Measurements from ENCODE around the gene KDM4C. TPM values are rescaled to one million over a fixed set of nuclear protein-coding genes. Genes with fewer than 3 reads are reported as not detected.

KDM4C gene
- total and polyA plus RNA-seq, 2 of the 8 experiments (the other 6 are each of a cell fraction or from before 2014, with no cell fraction given) = 13.0 to 26.1 TPM

DNA sequence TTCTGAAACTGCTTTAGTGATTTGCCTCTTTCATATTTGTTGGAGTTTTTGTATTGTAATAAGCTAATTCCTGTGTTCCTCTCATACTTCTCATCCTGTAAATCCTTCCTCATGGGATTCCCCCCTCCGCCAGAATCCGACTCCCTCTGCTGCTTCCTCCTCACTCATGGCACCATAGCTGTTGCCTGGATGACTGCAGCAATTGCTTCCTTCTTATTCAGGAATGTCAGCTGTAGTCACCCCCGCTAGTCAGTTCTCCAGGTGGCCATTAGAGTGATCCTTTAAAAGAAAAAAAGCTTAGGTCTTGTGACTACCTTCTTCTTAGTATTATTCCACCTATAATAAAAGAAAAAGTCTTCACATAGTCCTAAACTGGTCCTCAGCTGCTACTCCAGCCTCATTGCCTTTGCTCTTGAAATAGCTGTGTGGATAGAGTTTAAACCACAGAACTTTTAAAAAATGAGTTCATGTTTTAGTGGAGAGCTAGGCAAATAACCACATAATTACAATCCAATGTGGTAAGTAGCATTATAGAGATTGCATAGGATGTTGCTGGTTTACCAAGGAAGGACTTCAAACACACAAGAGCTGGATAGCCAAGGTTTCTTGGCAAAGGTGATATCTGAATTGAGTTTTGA, 227.3 kb downstream of the KDM4C start:
- FAIRE-seq = peak; percentile 90
- Histone ChIP-seq H3K9me3 (ENCODE audit: insufficient read depth in 2 of 2, low read depth in 1 of 2, low read length in 1 of 2) (no peaks in the 10 kb centered on the region), H3K14ac (ENCODE audit: insufficient read length) (no peak overlapping the region), H4K5ac (ENCODE audit: insufficient read length, low read depth, low read length) (no peak overlapping the region), H3K36me3 (ENCODE audit: control insufficient read depth in 2 of 4, insufficient read depth in 4 of 4, low read length in 3 of 4) (peaks cover 0 to 10% (median 5%) of the 10 kb centered on the region in 4 experiments; a peak in 4 of 8 replicates), H3K79me1 (ENCODE audit: low read depth, low read length) (no peaks in the 10 kb centered on the region), H3K56ac (replicated peaks; ENCODE audit: insufficient read length, low read depth, low read length) (no peak overlapping the region), H3K27ac (ENCODE audit: low read depth, low read length) (no peak overlapping the region), H3K4ac (replicated peaks; ENCODE audit: insufficient read length, low read depth, low read length) (no peak overlapping the region), H3K23me2 (ENCODE audit: low read depth, low read length) (peaks cover 2% of the 10 kb centered on the region; the same call in 1 of the 2 replicates), H3K27me3 (replicated peaks in 1 of 4; ENCODE audit: control insufficient read depth in 3 of 4, extremely low read depth in 1 of 4, insufficient read depth in 3 of 4, low read length in 3 of 4) (no peaks in the 10 kb centered on the region), H3K4me3 (ENCODE audit: extremely low read depth in 1 of 4, insufficient read depth in 2 of 4, low read depth in 3 of 4, low read length in 4 of 4) (no peak overlapping the region), H2BK20ac (ENCODE audit: low read length) (no peak overlapping the region), H2BK120ac (replicated peaks; ENCODE audit: low read depth, low read length) (no peak overlapping the region), H3K9ac (replicated peaks in 1 of 4; ENCODE audit: extremely low read depth in 1 of 4, low read depth in 3 of 4, low read length in 3 of 4) (no peak overlapping the region), H3K4me1 (replicated peaks in 1 of 4; ENCODE audit: control insufficient read depth in 3 of 4, insufficient read depth in 4 of 4, low read length in 3 of 4) (peaks cover 0 to 2% (median 1%) of the 10 kb centered on the region in 4 experiments; a peak in 2 of 7 replicates), H2BK5ac (ENCODE audit: low read depth, low read length) (no peak overlapping the region), H2AFZ (ENCODE audit: low read length) (no peak overlapping the region), H3K23ac (ENCODE audit: insufficient read length) (no peak overlapping the region), H4K91ac (replicated peaks; ENCODE audit: insufficient read length, low read length) (no peak overlapping the region), H3K79me2 (ENCODE audit: control insufficient read depth in 1 of 2, insufficient read depth in 2 of 2, low read length in 2 of 2) (no peaks in the 10 kb centered on the region), H2BK15ac (ENCODE audit: low read length) (no peak overlapping the region), H2BK12ac (ENCODE audit: low read depth, low read length) (no peak overlapping the region), H3K18ac (ENCODE audit: extremely low read depth, low read length) (no peak overlapping the region), H2AK5ac (ENCODE audit: low read depth, low read length) (no peak overlapping the region), H3K4me2 (ENCODE audit: insufficient read depth in 1 of 2, low read depth in 2 of 2, low read length in 2 of 2) (no peak overlapping the region), H4K20me1 (replicated peaks in 1 of 2; ENCODE audit: control insufficient read depth in 1 of 2, insufficient read depth in 2 of 2, low read length in 2 of 2) (no peaks in the 10 kb centered on the region), H4K8ac (ENCODE audit: extremely low read depth, insufficient read depth, low read length) (no peak overlapping the region)
- peak in 1 of 2 experiments; percentile 43 for DNase-seq (ENCODE audit: low read depth in 1 of 2, low spot score in 2 of 2)
- 48% methylated on average over 3 of the region's 3 CpGs; no CpG with 5 or more reads in 1 of the 2 experiments for WGBS, 2 experiments (ENCODE audit: extremely low coverage in 1 of 2, insufficient coverage in 1 of 2, insufficient read length in 1 of 2, insufficient replicate concordance in 2 of 2, low coverage in 1 of 2, low lambda C conversion rate in 2 of 2, missing lambda C conversion rate in 1 of 2)
- ChIA-PET CTCF (ENCODE audit: partially characterized antibody) (interaction anchor here (0.8 to 2.4 kb wide), 5 partner anchors 10 to 158 kb away, joined by 3 to 7 read pairs (median 5); no protein-coding TSS in a partner anchor), POLR2A (ENCODE audit: partially characterized antibody) (interaction anchor here (1.2 kb wide), 1 partner anchor 9 kb away, joined by 3 read pairs; no protein-coding TSS in a partner anchor)
- 0 out of 4 replicates have a peak, but pooled peaks of 1 of the 2 experiments have one; percentile 23 for TF ChIP-seq HDAC2 (IDR thresholded peaks at IDR 0.05; ENCODE audit: borderline replicate concordance in 1 of 2, low read depth in 2 of 2, low read length in 2 of 2)
- TF ChIP-seq, protein P1, sequence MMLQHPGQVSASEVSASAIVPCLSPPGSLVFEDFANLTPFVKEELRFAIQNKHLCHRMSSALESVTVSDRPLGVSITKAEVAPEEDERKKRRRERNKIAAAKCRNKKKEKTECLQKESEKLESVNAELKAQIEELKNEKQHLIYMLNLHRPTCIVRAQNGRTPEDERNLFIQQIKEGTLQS (IDR thresholded peaks at IDR 0.05; ENCODE audit: insufficient read depth, low read depth, low read length) = no peak
- no peak for TF ChIP-seq SP4 (IDR thresholded peaks at IDR 0.05; ENCODE audit: low read length)
- TF ChIP-seq YY1 (IDR thresholded peaks at IDR 0.05; ENCODE audit: low read depth, low read length) = peak; percentile 85
- TF ChIP-seq POLR2AphosphoS5 (IDR thresholded peaks at IDR 0.05; ENCODE audit: low read depth, low read length) = no peak
- no peak for TF ChIP-seq KDM5A (IDR thresholded peaks at IDR 0.05; ENCODE audit: low read length)
- TF ChIP-seq, protein P2, sequence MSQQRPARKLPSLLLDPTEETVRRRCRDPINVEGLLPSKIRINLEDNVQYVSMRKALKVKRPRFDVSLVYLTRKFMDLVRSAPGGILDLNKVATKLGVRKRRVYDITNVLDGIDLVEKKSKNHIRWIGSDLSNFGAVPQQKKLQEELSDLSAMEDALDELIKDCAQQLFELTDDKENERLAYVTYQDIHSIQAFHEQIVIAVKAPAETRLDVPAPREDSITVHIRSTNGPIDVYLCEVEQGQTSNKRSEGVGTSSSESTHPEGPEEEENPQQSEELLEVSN (IDR thresholded peaks at IDR 0.05) = no peak
- no peak for TF ChIP-seq SRF (IDR thresholded peaks at IDR 0.05; ENCODE audit: low read depth, low read length)
- TF ChIP-seq BACH1 (IDR thresholded peaks at IDR 0.05; ENCODE audit: low read length) = no peak
- TF ChIP-seq SP1 (IDR thresholded peaks at IDR 0.05; ENCODE audit: low read depth, low read length) = 0 out of 2 replicates have a peak, but pooled peaks have one; percentile 45
- no peak for TF ChIP-seq GABPA (IDR thresholded peaks at IDR 0.05; ENCODE audit: borderline replicate concordance, insufficient read depth, low read length)

Measured in H1 (cell line).